GM12892 (cell line): ENCODE measurements around the gene RBM10.

ENCODE experiments used
- POLR2A ChIP-seq: IDR thresholded peaks from 2 replicates; pipeline ENCODE4 v1.6.1; 2011; ENCODE audit warnings: low read depth, low read length, control low read depth
- POLR2AphosphoS5 ChIP-seq: IDR thresholded peaks from 2 replicates; pipeline ENCODE4 v1.6.1; 2011; ENCODE audit warnings: low read depth, low read length, control low read depth
- TAF1 ChIP-seq: IDR thresholded peaks from 2 replicates; pipeline ENCODE4 v1.6.1; 2011; ENCODE audit warnings: low read depth, mild to moderate bottlenecking, control low read depth, low read length, borderline replicate concordance

DNA sequence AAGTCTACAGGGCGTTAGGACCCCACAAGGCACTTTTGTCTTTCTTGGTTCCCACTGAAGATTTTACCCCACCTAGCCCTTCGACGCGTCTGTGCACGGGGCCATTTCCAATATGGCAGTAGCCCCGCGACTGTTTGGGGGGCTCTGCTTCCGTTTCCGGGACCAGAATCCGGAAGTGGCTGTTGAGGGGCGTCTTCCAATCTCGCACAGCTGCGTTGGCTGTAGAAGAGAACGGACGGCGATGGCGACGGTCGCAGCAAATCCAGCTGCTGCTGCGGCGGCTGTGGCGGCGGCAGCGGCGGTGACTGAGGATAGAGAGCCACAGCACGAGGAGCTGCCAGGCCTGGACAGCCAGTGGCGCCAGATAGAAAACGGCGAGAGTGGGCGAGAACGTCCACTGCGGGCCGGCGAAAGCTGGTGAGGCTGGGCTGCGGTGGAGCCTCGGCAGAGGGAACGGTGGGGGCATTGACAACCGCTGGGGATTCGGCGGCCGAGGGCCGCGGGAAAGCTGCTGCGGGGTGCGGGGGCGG, 87.8 kb downstream of the RBM10 start, which contains the start of gene USP11:
- TF ChIP-seq POLR2A (peak; percentile 79), POLR2AphosphoS5 (0 out of 2 replicates have a peak, but pooled peaks have one; percentile 63), TAF1 (no peak)
